ENCODE results near the gene TACC3. TPM values are rescaled to one million over a fixed set of nuclear protein-coding genes. Genes with fewer than 3 reads are reported as not detected.

The TACC3 gene
- polyA plus RNA-seq, 4 donors = 11.9 to 41.4 (median 18.5) TPM

- H3K27ac ChIP-seq (ENCODE audit: low read depth in 1 of 3, low read length in 2 of 3) = no peak overlapping the region
- H3K36me3 ChIP-seq (ENCODE audit: control insufficient read depth in 3 of 3, insufficient read depth in 2 of 3, low read depth in 1 of 3, low read length in 3 of 3) = no peaks in the 10 kb centered on the region
- H3K4me1 ChIP-seq (ENCODE audit: control insufficient read depth in 3 of 3, insufficient read depth in 2 of 3, low read depth in 1 of 3, low read length in 2 of 3) = peaks cover 0 to 30% (median 0%) of the 10 kb centered on the region in 3 donors
- DNase-seq (no peak), FAIRE-seq (no peak)
- 71 to 81% (median 80%) methylated on average over 14 to 18 of the region's 18 CpGs for WGBS, 3 donors
- H3K27me3 ChIP-seq (ENCODE audit: control insufficient read depth in 3 of 3, insufficient read depth in 3 of 3, low read length in 3 of 3) = no peaks in the 10 kb centered on the region
- H3K9me3 ChIP-seq (ENCODE audit: control insufficient read depth in 2 of 2, insufficient read depth in 1 of 2, low read depth in 1 of 2, low read length in 1 of 2) = no peaks in the 10 kb centered on the region
- H3K4me3 ChIP-seq (ENCODE audit: low read depth in 1 of 3, low read length in 3 of 3) = no peak overlapping the region
Measured at GRCh38 chr4:1779588-1780382, 58.5 kb downstream of the TACC3 start.

- Histone ChIP-seq H3K27me3 (ENCODE audit: control insufficient read depth in 3 of 3, insufficient read depth in 3 of 3, low read length in 3 of 3) (no peaks in the 10 kb centered on the region), H3K4me1 (ENCODE audit: control insufficient read depth in 3 of 3, insufficient read depth in 2 of 3, low read depth in 1 of 3, low read length in 2 of 3) (peaks cover 0 to 37% (median 0%) of the 10 kb centered on the region in 3 donors), H3K4me3 (ENCODE audit: low read depth in 1 of 3, low read length in 3 of 3) (no peak overlapping the region), H3K9me3 (ENCODE audit: control insufficient read depth in 2 of 2, insufficient read depth in 1 of 2, low read depth in 1 of 2, low read length in 1 of 2) (no peaks in the 10 kb centered on the region), H3K27ac (ENCODE audit: low read depth in 1 of 3, low read length in 2 of 3) (no peak overlapping the region), H3K36me3 (ENCODE audit: control insufficient read depth in 3 of 3, insufficient read depth in 2 of 3, low read depth in 1 of 3, low read length in 3 of 3) (no peaks in the 10 kb centered on the region)
- FAIRE-seq (no peak), DNase-seq (no peak)
- WGBS, 3 donors = 69 to 82% (median 76%) methylated on average over 14 of the region's 14 CpGs
Measured at GRCh38 chr4:1780435-1780834, 59.1 kb downstream of the TACC3 start.

- Histone ChIP-seq H3K9me3 (ENCODE audit: control insufficient read depth in 2 of 2, insufficient read depth in 1 of 2, low read depth in 1 of 2, low read length in 1 of 2) (no peaks in the 10 kb centered on the region), H3K27ac (ENCODE audit: low read depth in 1 of 3, low read length in 2 of 3) (no peak overlapping the region), H3K36me3 (ENCODE audit: control insufficient read depth in 3 of 3, insufficient read depth in 2 of 3, low read depth in 1 of 3, low read length in 3 of 3) (no peaks in the 10 kb centered on the region), H3K27me3 (ENCODE audit: control insufficient read depth in 3 of 3, insufficient read depth in 3 of 3, low read length in 3 of 3) (no peaks in the 10 kb centered on the region), H3K4me1 (ENCODE audit: control insufficient read depth in 3 of 3, insufficient read depth in 2 of 3, low read depth in 1 of 3, low read length in 2 of 3) (peaks cover 0 to 51% (median 0%) of the 10 kb centered on the region in 3 donors), H3K4me3 (ENCODE audit: low read depth in 1 of 3, low read length in 3 of 3) (no peak overlapping the region)
- DNase-seq (no peak), FAIRE-seq (no peak)
- WGBS, 3 donors = 61 to 79% (median 77%) methylated on average over 9 to 10 of the region's 10 CpGs
Measured at GRCh38 chr4:1783015-1783414, 61.7 kb downstream of the TACC3 start.

GRCh38 chr4:1783970-1784369 is 62.6 kb downstream of the TACC3 start:
- no peaks in the 10 kb centered on the region for H3K27me3 ChIP-seq (ENCODE audit: control insufficient read depth in 3 of 3, insufficient read depth in 3 of 3, low read length in 3 of 3)
- H3K9me3 ChIP-seq (ENCODE audit: control insufficient read depth in 2 of 2, insufficient read depth in 1 of 2, low read depth in 1 of 2, low read length in 1 of 2) = no peaks in the 10 kb centered on the region
- H3K27ac ChIP-seq (ENCODE audit: low read depth in 1 of 3, low read length in 2 of 3) = no peak overlapping the region
- DNase-seq = no peak
- no peaks in the 10 kb centered on the region for H3K36me3 ChIP-seq (ENCODE audit: control insufficient read depth in 3 of 3, insufficient read depth in 2 of 3, low read depth in 1 of 3, low read length in 3 of 3)
- no peak for FAIRE-seq
- H3K4me1 ChIP-seq (ENCODE audit: control insufficient read depth in 3 of 3, insufficient read depth in 2 of 3, low read depth in 1 of 3, low read length in 2 of 3) = peaks cover 0 to 43% (median 0%) of the 10 kb centered on the region in 3 donors
- H3K4me3 ChIP-seq (ENCODE audit: low read depth in 1 of 3, low read length in 3 of 3) = no peak overlapping the region
- WGBS, 3 donors = 74 to 83% (median 76%) methylated on average over 12 of the region's 12 CpGs

- H3K27ac ChIP-seq (ENCODE audit: low read depth in 1 of 3, low read length in 2 of 3) = no peak overlapping the region
Measured at GRCh38 chr4:1784395-1784788, 63.1 kb downstream of the TACC3 start.

GRCh38 chr4:1784789-1785591 is 63.7 kb downstream of the TACC3 start:
- Histone ChIP-seq H3K27me3 (ENCODE audit: control insufficient read depth in 3 of 3, insufficient read depth in 3 of 3, low read length in 3 of 3) (no peaks in the 10 kb centered on the region), H3K4me3 (ENCODE audit: low read depth in 1 of 3, low read length in 3 of 3) (no peak overlapping the region), H3K27ac (ENCODE audit: low read depth in 1 of 3, low read length in 2 of 3) (no peak overlapping the region), H3K9me3 (ENCODE audit: control insufficient read depth in 2 of 2, insufficient read depth in 1 of 2, low read depth in 1 of 2, low read length in 1 of 2) (no peaks in the 10 kb centered on the region), H3K36me3 (ENCODE audit: control insufficient read depth in 3 of 3, insufficient read depth in 2 of 3, low read depth in 1 of 3, low read length in 3 of 3) (no peaks in the 10 kb centered on the region), H3K4me1 (ENCODE audit: control insufficient read depth in 3 of 3, insufficient read depth in 2 of 3, low read depth in 1 of 3, low read length in 2 of 3) (peaks cover 0 to 33% (median 0%) of the 10 kb centered on the region in 3 donors)
- FAIRE-seq (no peak), DNase-seq (peak; percentile 49 to 71)
- WGBS, 3 donors = 48 to 64% (median 58%) methylated on average over 13 to 17 of the region's 17 CpGs

More at GRCh38 chr4:1784395-1784788, 63.1 kb downstream of the TACC3 start:
- no peak for FAIRE-seq
- H3K4me3 ChIP-seq (ENCODE audit: low read depth in 1 of 3, low read length in 3 of 3) = no peak overlapping the region
- H3K4me1 ChIP-seq (ENCODE audit: control insufficient read depth in 3 of 3, insufficient read depth in 2 of 3, low read depth in 1 of 3, low read length in 2 of 3) = peaks cover 0 to 39% (median 0%) of the 10 kb centered on the region in 3 donors
- no peaks in the 10 kb centered on the region for H3K27me3 ChIP-seq (ENCODE audit: control insufficient read depth in 3 of 3, insufficient read depth in 3 of 3, low read length in 3 of 3)
- H3K9me3 ChIP-seq (ENCODE audit: control insufficient read depth in 2 of 2, insufficient read depth in 1 of 2, low read depth in 1 of 2, low read length in 1 of 2) = no peaks in the 10 kb centered on the region
- WGBS, 3 donors = 71 to 83% (median 82%) methylated on average over 10 of the region's 10 CpGs
- H3K36me3 ChIP-seq (ENCODE audit: control insufficient read depth in 3 of 3, insufficient read depth in 2 of 3, low read depth in 1 of 3, low read length in 3 of 3) = no peaks in the 10 kb centered on the region
- DNase-seq = no peak

- Histone ChIP-seq H3K36me3 (ENCODE audit: control insufficient read depth in 3 of 3, insufficient read depth in 2 of 3, low read depth in 1 of 3, low read length in 3 of 3) (no peaks in the 10 kb centered on the region), H3K9me3 (ENCODE audit: control insufficient read depth in 2 of 2, insufficient read depth in 1 of 2, low read depth in 1 of 2, low read length in 1 of 2) (no peaks in the 10 kb centered on the region), H3K27ac (ENCODE audit: low read depth in 1 of 3, low read length in 2 of 3) (no peak overlapping the region), H3K4me1 (ENCODE audit: control insufficient read depth in 3 of 3, insufficient read depth in 2 of 3, low read depth in 1 of 3, low read length in 2 of 3) (peaks cover 0 to 33% (median 0%) of the 10 kb centered on the region in 3 donors), H3K27me3 (ENCODE audit: control insufficient read depth in 3 of 3, insufficient read depth in 3 of 3, low read length in 3 of 3) (no peaks in the 10 kb centered on the region), H3K4me3 (ENCODE audit: low read depth in 1 of 3, low read length in 3 of 3) (no peak overlapping the region)
- WGBS, 3 donors = 48 to 79% (median 65%) methylated on average over 10 to 11 of the region's 11 CpGs
- FAIRE-seq (no peak), DNase-seq (no peak)
Measured at GRCh38 chr4:1785592-1785991, 64.3 kb downstream of the TACC3 start.

GRCh38 chr4:1786544-1787362 is 65.4 kb downstream of the TACC3 start:
- H3K27me3 ChIP-seq (ENCODE audit: control insufficient read depth in 3 of 3, insufficient read depth in 3 of 3, low read length in 3 of 3) = no peaks in the 10 kb centered on the region

More at GRCh38 chr4:1786544-1787362, 65.4 kb downstream of the TACC3 start:
- FAIRE-seq (no peak), DNase-seq (no peak)
- Histone ChIP-seq H3K4me1 (ENCODE audit: control insufficient read depth in 3 of 3, insufficient read depth in 2 of 3, low read depth in 1 of 3, low read length in 2 of 3) (peaks cover 0 to 33% (median 0%) of the 10 kb centered on the region in 3 donors), H3K9me3 (ENCODE audit: control insufficient read depth in 2 of 2, insufficient read depth in 1 of 2, low read depth in 1 of 2, low read length in 1 of 2) (no peaks in the 10 kb centered on the region), H3K4me3 (ENCODE audit: low read depth in 1 of 3, low read length in 3 of 3) (no peak overlapping the region), H3K36me3 (ENCODE audit: control insufficient read depth in 3 of 3, insufficient read depth in 2 of 3, low read depth in 1 of 3, low read length in 3 of 3) (no peaks in the 10 kb centered on the region), H3K27ac (ENCODE audit: low read depth in 1 of 3, low read length in 2 of 3) (no peak overlapping the region)
- WGBS, 3 donors = 43 to 81% (median 69%) methylated on average over 31 to 34 of the region's 34 CpGs
